ENCODE results near the gene RPL39. TPM values are rescaled to one million over a fixed set of nuclear protein-coding genes. Genes with fewer than 3 reads are reported as not detected.
A peak's percentile ranks its signal among the peaks of the same experiment; 100 is the strongest.
"Not testable (repeated sequence)": the region's sequence is repeated elsewhere in the genome, so short reads cannot be mapped to it uniquely, and the experiment has no call there.

RPL39 gene
- polyA plus RNA-seq, 2 of the 4 experiments (the other 2 are of a cell fraction) = 3,499 to 4,942 TPM

GRCh38 chrX:119833905-119834304, 42.5 kb upstream of the RPL39 start:
- TF ChIP-seq SREBF2 (IDR thresholded peaks at IDR 0.05) (no peak), HOXB5 (CRISPR knock-in tag; IDR thresholded peaks at IDR 0.05) (no peak)
- POLR2A ChIA-PET = no interaction called here
- WGBS (ENCODE audit: missing lambda C conversion rate) = 92% methylated on average over 3 of the region's 3 CpGs
- H3K4me2 ChIP-seq = no peak overlapping the region
- ATAC-seq = no peak
- no peak overlapping the region for H3K4me3 ChIP-seq
- no peak overlapping the region for H3K27ac ChIP-seq
- no peaks in the 10 kb centered on the region for H3K9me3 ChIP-seq
- no peak for FAIRE-seq
- H3K4me1 ChIP-seq = no peaks in the 10 kb centered on the region
- CTCF ChIA-PET = interaction anchor here (1.0 to 1.9 kb wide), 2 partner anchors 10 to 54 kb away, joined by 3 to 4 read pairs; no protein-coding TSS in a partner anchor
- no peak for DNase-seq (ENCODE audit: low read depth in 1 of 2, low spot score in 1 of 2)

GRCh38 chrX:119828446-119828845, 37.0 kb upstream of the RPL39 start:
- CTCF ChIA-PET = interaction anchor here (0.8 kb wide), 1 partner anchor 59 kb away, joined by 3 read pairs; no protein-coding TSS in a partner anchor
- H3K4me3 ChIP-seq = no peak overlapping the region
- POLR2A ChIA-PET = interaction anchor here (0.6 kb wide), 1 partner anchor 37 kb away, joined by 4 read pairs; the partner anchor contains the start of gene RPL39
- H3K9me3 ChIP-seq = no peaks in the 10 kb centered on the region
- DNase-seq (ENCODE audit: low read depth in 1 of 2, low spot score in 1 of 2) (no peak), ATAC-seq (no peak), FAIRE-seq (no peak)
- H3K4me1 ChIP-seq = no peaks in the 10 kb centered on the region
- TF ChIP-seq KDM5A (IDR thresholded peaks at IDR 0.05) = no peak
- TF ChIP-seq TFCP2L1 (CRISPR knock-in tag; IDR thresholded peaks at IDR 0.05) = no peak
- TF ChIP-seq EP300 (IDR thresholded peaks at IDR 0.05) = no peak
- no peak for TF ChIP-seq SMC3 (IDR thresholded peaks at IDR 0.05)
- no peak for TF ChIP-seq HOXA7 (CRISPR knock-in tag; IDR thresholded peaks at IDR 0.05)
- H3K27ac ChIP-seq = no peak overlapping the region
- 92% methylated on average over 5 of the region's 5 CpGs for WGBS (ENCODE audit: missing lambda C conversion rate)
- no peak overlapping the region for H3K4me2 ChIP-seq

GRCh38 chrX:119826399-119826959, 35.0 kb upstream of the RPL39 start:
- no peak overlapping the region for H3K4me2 ChIP-seq
- CTCF ChIA-PET = no interaction called here
- no peaks in the 10 kb centered on the region for H3K4me1 ChIP-seq
- WGBS (ENCODE audit: missing lambda C conversion rate) = 79% methylated on average over 7 of the region's 7 CpGs
- POLR2A ChIA-PET = interaction anchor here (1.5 kb wide), 1 partner anchor 35 kb away, joined by 3 read pairs; the partner anchor contains the start of gene RPL39
- no peaks in the 10 kb centered on the region for H3K9me3 ChIP-seq
- FAIRE-seq (no peak), ATAC-seq (no peak), DNase-seq (ENCODE audit: low read depth in 1 of 2, low spot score in 1 of 2) (no peak)
- no peak overlapping the region for H3K4me3 ChIP-seq
- no peak overlapping the region for H3K27ac ChIP-seq
- TF ChIP-seq MYC (IDR thresholded peaks at IDR 0.05; ENCODE audit: borderline replicate concordance, low read length) (no peak), HES2 (IDR thresholded peaks at IDR 0.05) (no peak), ESRRA (IDR thresholded peaks at IDR 0.05; ENCODE audit: borderline replicate concordance, low read length) (no peak), SMC3 (IDR thresholded peaks at IDR 0.05) (no peak), RARB (CRISPR knock-in tag; IDR thresholded peaks at IDR 0.05) (no peak), MAX (IDR thresholded peaks at IDR 0.05) (no peak), ZFP36 (IDR thresholded peaks at IDR 0.05; ENCODE audit: borderline replicate concordance, partially characterized antibody) (no peak), NR3C1 (IDR thresholded peaks at IDR 0.05) (no peak), RFX5 (IDR thresholded peaks at IDR 0.05) (no peak), EP300 (IDR thresholded peaks at IDR 0.05) (no peak), TP53 (CRISPR knock-in tag; IDR thresholded peaks at IDR 0.05) (no peak), KDM1A (IDR thresholded peaks at IDR 0.05; ENCODE audit: low read depth) (no peak), CTCF (IDR thresholded peaks at IDR 0.05) (no peak), PBX3 (IDR thresholded peaks at IDR 0.05) (no peak), TFCP2L1 (CRISPR knock-in tag; IDR thresholded peaks at IDR 0.05) (no peak), ZC3H11A (IDR thresholded peaks at IDR 0.05) (no peak), BCL3 (IDR thresholded peaks at IDR 0.05) (no peak)

GRCh38 chrX:119824221-119824620, 32.8 kb upstream of the RPL39 start:
- H3K4me2 ChIP-seq; POLR2A ChIA-PET; ATAC-seq; H3K4me3 ChIP-seq; CTCF ChIA-PET; H3K4me1 ChIP-seq; FAIRE-seq; H3K9me3 ChIP-seq; DNase-seq (ENCODE audit: low read depth in 1 of 2, low spot score in 1 of 2); H3K27ac ChIP-seq: not testable (repeated sequence)
- WGBS (ENCODE audit: missing lambda C conversion rate) = 64% methylated on average over 2 of the region's 5 CpGs

- CTCF ChIA-PET; H3K4me1 ChIP-seq; H3K9me3 ChIP-seq; FAIRE-seq; POLR2A ChIA-PET; H3K4me3 ChIP-seq; DNase-seq (ENCODE audit: low read depth in 1 of 2, low spot score in 1 of 2); H3K4me2 ChIP-seq; H3K27ac ChIP-seq: not testable (repeated sequence)
- ATAC-seq = peak in 1 of 2 experiments; percentile 42; a peak in 1 of 6 replicates
- WGBS (ENCODE audit: missing lambda C conversion rate) = 56% methylated on average over 3 of the region's 3 CpGs
Observed at GRCh38 chrX:119821703-119822102, 30.3 kb upstream of the RPL39 start.

All from A549 (cell line).